Measurements from ENCODE around the gene SFRP2. TPM values are rescaled to one million over a fixed set of nuclear protein-coding genes. Genes with fewer than 3 reads are reported as not detected.
A peak's percentile ranks its signal among the peaks of the same experiment; 100 is the strongest.

Gene SFRP2
- 10 to 100 TPM in 3 of 4 donors, 1 to 10 TPM in 1; 9.4 to 34.7 (median 22.8) TPM for total RNA-seq

- ATAC-seq (ENCODE audit: low FRiP score) (peak; percentile 33), DNase-seq (ENCODE audit: low spot score) (no peak)
- TF ChIP-seq CTCF (IDR thresholded peaks at IDR 0.05), result no peak
Measured at GRCh38 chr4:153788413-153789276, at the start of gene SFRP2. Gene SFRP2, minus strand, starts transcription at chr4:153789083. Its CDS starts 248 bp downstream, at chr4:153788835.

- DNase-seq (ENCODE audit: low spot score), result no peak
- no peak for TF ChIP-seq CTCF (IDR thresholded peaks at IDR 0.05)
- ATAC-seq (ENCODE audit: low FRiP score), result no peak
Measured at GRCh38 chr4:153838564-153838963, 49.7 kb upstream of the SFRP2 start.

GRCh38 chr4:153834901-153835300 lies 46.0 kb upstream of the SFRP2 start:
- ATAC-seq (ENCODE audit: low FRiP score) (no peak), DNase-seq (ENCODE audit: low spot score) (no peak)
- TF ChIP-seq CTCF (IDR thresholded peaks at IDR 0.05), result no peak

GRCh38 chr4:153832720-153833287 lies 43.9 kb upstream of the SFRP2 start:
- DNase-seq (ENCODE audit: low spot score) (no peak), ATAC-seq (ENCODE audit: low FRiP score) (no peak)
- TF ChIP-seq CTCF (IDR thresholded peaks at IDR 0.05), result no peak

- ATAC-seq (ENCODE audit: low FRiP score) (no peak), DNase-seq (ENCODE audit: low spot score) (no peak)
- TF ChIP-seq CTCF (IDR thresholded peaks at IDR 0.05), result no peak
Measured at GRCh38 chr4:153832054-153832453, 43.2 kb upstream of the SFRP2 start.

GRCh38 chr4:153831245-153831644 lies 42.4 kb upstream of the SFRP2 start:
- ATAC-seq (ENCODE audit: low FRiP score), result no peak
- TF ChIP-seq CTCF (IDR thresholded peaks at IDR 0.05), result no peak
- no peak for DNase-seq (ENCODE audit: low spot score)

- no peak for TF ChIP-seq CTCF (IDR thresholded peaks at IDR 0.05)
- ATAC-seq (ENCODE audit: low FRiP score) (no peak), DNase-seq (ENCODE audit: low spot score) (no peak)
Measured at GRCh38 chr4:153825691-153826090, 36.8 kb upstream of the SFRP2 start.
